ENCODE data around the gene GAGE12C.
"Not testable (repeated sequence)": the region's sequence is repeated elsewhere in the genome, so short reads cannot be mapped to it uniquely, and the experiment has no call there.

The GAGE12C gene, protein sequence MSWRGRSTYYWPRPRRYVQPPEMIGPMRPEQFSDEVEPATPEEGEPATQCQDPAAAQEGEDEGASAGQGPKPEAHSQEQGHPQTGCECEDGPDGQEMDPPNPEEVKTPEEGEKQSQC

GRCh38 chrX:49531877-49532276 lies at the start of gene GAGE12C:
TSS of gene GAGE12C (plus strand) at chrX:49532177. CDS start at chrX:49533332, 1,155 bp downstream.
- not testable (repeated sequence) for DNase-seq (ENCODE audit: low read depth in 2 of 2)

DNA sequence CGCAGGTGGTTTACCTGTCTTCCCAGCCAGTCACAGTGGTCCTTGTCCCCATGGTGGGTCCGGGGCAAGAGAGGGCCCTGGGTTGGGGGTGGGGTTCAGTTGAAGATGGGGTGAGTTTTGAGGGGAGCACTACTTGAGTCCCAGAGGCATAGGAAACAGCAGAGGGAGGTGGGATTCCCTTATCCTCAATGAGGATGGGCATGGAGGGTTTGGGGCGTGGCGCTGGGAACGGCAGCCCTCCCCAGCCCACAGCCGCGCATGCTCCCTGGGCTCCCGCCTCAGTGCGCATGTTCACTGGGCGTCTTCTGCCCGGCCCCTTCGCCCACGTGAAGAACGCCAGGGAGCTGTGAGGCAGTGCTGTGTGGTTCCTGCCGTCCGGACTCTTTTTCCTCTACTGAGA lies 9.5 kb downstream of the GAGE12C start, which contains the start of gene GAGE12D:
Gene GAGE12D, plus strand, starts transcription at position 301 of the 400 bp plus-strand sequence. CDS start 1,155 bp downstream, outside the sequence.
- not testable (repeated sequence) for DNase-seq (ENCODE audit: low read depth in 2 of 2)

DNA sequence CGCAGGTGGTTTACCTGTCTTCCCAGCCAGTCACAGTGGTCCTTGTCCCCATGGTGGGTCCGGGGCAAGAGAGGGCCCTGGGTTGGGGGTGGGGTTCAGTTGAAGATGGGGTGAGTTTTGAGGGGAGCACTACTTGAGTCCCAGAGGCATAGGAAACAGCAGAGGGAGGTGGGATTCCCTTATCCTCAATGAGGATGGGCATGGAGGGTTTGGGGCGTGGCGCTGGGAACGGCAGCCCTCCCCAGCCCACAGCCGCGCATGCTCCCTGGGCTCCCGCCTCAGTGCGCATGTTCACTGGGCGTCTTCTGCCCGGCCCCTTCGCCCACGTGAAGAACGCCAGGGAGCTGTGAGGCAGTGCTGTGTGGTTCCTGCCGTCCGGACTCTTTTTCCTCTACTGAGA lies 19.0 kb downstream of the GAGE12C start, which contains the start of gene GAGE12E:
Gene GAGE12E, plus strand, starts transcription at position 301 of the 400 bp plus-strand sequence. CDS start 1,155 bp downstream, outside the sequence.
- not testable (repeated sequence) for DNase-seq (ENCODE audit: low read depth in 2 of 2)

DNA sequence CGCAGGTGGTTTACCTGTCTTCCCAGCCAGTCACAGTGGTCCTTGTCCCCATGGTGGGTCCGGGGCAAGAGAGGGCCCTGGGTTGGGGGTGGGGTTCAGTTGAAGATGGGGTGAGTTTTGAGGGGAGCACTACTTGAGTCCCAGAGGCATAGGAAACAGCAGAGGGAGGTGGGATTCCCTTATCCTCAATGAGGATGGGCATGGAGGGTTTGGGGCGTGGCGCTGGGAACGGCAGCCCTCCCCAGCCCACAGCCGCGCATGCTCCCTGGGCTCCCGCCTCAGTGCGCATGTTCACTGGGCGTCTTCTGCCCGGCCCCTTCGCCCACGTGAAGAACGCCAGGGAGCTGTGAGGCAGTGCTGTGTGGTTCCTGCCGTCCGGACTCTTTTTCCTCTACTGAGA lies 28.6 kb downstream of the GAGE12C start, which contains the start of gene GAGE12F:
Gene GAGE12F, plus strand, starts transcription at position 301 of the 400 bp plus-strand sequence. CDS start 1,155 bp downstream, outside the sequence.
- not testable (repeated sequence) for DNase-seq (ENCODE audit: low read depth in 2 of 2)

DNA sequence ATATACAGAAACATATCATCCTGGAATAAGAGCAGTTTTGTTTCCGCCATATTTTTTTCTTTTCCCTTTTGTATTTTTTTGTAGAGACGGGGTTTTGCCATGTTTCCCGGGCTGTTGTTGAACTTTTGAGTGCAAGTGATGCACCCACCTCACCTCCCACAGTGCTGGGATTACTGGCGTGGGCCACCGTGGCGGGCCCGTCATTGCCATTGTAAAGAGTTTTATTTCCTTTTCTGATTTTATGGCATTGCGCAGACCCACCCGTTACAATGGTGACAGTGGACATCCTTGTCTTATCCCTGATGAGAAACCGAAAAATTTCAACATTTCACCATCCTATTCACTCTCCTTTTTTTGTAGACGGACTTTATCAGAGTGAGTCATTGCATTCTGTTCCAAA lies 36.8 kb downstream of the GAGE12C start:
- not testable (repeated sequence) for DNase-seq (ENCODE audit: low read depth in 2 of 2)

- not testable (repeated sequence) for DNase-seq (ENCODE audit: low read depth in 2 of 2)
Observed at GRCh38 chrX:49569152-49569551, 37.2 kb downstream of the GAGE12C start.

DNA sequence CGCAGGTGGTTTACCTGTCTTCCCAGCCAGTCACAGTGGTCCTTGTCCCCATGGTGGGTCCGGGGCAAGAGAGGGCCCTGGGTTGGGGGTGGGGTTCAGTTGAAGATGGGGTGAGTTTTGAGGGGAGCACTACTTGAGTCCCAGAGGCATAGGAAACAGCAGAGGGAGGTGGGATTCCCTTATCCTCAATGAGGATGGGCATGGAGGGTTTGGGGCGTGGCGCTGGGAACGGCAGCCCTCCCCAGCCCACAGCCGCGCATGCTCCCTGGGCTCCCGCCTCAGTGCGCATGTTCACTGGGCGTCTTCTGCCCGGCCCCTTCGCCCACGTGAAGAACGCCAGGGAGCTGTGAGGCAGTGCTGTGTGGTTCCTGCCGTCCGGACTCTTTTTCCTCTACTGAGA lies 38.1 kb downstream of the GAGE12C start, which contains the start of gene GAGE12G:
Gene GAGE12G, plus strand, starts transcription at position 301 of the 400 bp plus-strand sequence. CDS start 1,155 bp downstream, outside the sequence.
- DNase-seq (ENCODE audit: low read depth in 2 of 2), result not testable (repeated sequence)

DNA sequence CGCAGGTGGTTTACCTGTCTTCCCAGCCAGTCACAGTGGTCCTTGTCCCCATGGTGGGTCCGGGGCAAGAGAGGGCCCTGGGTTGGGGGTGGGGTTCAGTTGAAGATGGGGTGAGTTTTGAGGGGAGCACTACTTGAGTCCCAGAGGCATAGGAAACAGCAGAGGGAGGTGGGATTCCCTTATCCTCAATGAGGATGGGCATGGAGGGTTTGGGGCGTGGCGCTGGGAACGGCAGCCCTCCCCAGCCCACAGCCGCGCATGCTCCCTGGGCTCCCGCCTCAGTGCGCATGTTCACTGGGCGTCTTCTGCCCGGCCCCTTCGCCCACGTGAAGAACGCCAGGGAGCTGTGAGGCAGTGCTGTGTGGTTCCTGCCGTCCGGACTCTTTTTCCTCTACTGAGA lies 47.7 kb downstream of the GAGE12C start, which contains the start of gene GAGE12H:
Gene GAGE12H, plus strand, starts transcription at position 301 of the 400 bp plus-strand sequence. CDS start 1,155 bp downstream, outside the sequence.
- not testable (repeated sequence) for DNase-seq (ENCODE audit: low read depth in 2 of 2)

Measured in stimulated activated CD4-positive, alpha-beta T cell treated with anti-CD3 and anti-CD28 coated beads, Interleukin-1b, Interleukin-23, amount 100 ng/mL, for 1 hour (primary cell).